GM19468 (cell line): Measurements from ENCODE around the gene CCDC134.

Experiments
- ATAC-seq: cut with Tn5 transposase; IDR thresholded peaks from one replicate; pipeline ENCODE4 v1.9.1; 2021; ENCODE audit warnings: mild to moderate bottlenecking, moderate library complexity, moderate number of reproducible peaks; ENCODE audit not compliant: unreplicated experiment; ENCODE audit errors: extremely low read depth

The CCDC134 gene

DNA sequence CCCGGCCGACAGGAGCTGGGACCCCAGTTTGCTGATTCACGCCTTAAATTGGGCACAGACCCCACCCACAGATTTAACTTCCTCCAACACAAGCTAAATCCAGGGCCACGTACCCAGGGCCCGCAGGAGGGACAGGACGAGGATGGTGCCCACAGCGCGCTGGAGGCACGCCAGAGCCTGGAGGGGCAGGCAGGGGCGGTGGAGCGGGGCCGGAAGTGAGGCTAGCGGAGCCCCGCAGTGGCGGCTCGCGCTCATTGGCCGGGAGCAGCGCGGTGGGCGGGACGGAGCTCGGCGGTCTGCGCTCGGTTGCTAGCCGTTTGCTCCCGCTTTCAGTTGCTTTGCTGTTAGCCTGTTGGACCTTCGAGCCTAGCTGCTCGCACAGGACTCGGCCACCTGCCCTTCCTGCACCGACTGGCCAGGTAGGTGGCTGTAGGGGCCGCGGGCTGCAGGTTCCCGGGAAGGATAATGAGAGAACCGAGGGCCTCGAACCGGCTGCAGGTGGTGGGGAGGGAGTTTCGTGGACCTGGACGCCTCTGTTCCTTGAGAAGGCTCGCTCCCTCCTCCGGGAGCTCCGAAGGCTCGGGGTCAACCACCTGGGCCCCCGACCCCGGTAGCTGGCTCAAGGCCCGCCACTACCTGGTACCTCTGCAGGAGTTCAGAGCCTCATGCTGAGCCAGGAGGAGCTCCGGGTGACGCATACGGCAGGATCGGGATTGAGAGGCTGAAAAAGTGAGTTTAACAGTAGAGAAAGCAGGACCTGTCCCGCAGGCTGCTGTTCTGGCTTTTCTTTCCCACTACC, at the start of gene CCDC134:
Gene CCDC134 (plus strand): TSS at position 332 of the 799 bp plus-strand sequence. CDS start 8,212 bp downstream, outside the sequence.
- peak; percentile 76 for ATAC-seq

GRCh38 chr22:41752011-41752970, 48.2 kb upstream of the CCDC134 start:
- no peak for ATAC-seq

DNA sequence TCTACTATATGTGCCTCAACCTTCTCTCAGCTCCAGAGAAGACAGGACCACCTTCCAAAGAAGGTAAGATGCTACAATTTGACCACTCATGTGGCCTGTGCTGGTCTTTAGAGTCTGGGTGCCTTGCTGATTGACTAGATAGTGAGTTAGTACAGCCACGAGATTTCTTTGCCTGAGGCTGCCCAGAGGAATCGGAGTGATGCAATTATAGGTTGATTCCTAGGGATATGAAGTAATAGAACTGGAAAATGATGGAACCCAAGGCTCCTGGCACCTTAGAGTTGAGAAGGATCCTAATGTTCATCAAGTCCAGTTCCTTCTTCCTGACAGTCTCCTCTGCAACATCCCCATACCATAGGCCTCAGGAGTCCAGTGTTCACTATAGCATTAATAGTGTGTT, 46.5 kb upstream of the CCDC134 start:
- ATAC-seq: no peak

- ATAC-seq: no peak
Observed at GRCh38 chr22:41757502-41757901, 43.0 kb upstream of the CCDC134 start.

DNA sequence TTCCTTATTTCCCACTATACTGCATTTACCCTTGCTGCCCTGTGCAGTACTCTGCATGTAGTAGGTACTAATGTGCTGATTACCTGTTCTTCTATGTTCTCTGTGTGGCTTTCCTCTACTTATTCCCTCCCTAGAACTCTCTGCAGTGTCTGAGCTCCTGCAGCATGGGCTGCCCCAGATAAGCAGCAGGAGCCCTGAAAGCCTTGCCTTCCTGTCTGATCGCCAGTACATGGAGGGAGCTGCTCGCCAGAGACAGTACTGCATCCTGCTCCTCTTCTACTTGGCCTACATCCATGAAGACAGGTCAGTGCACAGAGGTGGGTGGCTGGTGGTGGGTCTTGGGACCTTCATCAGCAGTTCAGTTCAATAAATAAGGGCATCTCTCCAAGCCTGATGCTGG, 42.2 kb upstream of the CCDC134 start:
- no peak for ATAC-seq

- ATAC-seq: no peak
Observed at GRCh38 chr22:41762980-41763779, 37.3 kb upstream of the CCDC134 start.

DNA sequence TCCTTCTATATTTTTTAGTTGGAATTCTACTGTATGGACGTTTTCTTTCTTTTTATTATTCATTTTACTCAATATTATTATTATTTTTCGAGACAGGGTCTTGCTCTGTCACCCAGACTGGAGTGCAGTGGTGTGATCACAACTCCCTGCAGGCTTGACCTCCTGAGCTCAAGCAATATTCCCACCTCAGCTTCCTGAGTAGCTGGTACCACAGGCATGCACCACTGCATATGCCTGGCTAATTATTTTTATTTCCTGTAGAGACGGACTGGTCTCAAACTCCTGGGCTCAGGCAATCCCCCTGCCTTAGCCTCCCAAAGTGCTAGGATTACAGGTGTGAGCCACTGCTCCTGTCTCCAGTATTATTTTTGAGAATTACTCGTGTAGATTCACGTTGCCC, 34.0 kb upstream of the CCDC134 start:
- no peak for ATAC-seq

- ATAC-seq: no peak
Observed at GRCh38 chr22:41768430-41768829, 32.0 kb upstream of the CCDC134 start.

DNA sequence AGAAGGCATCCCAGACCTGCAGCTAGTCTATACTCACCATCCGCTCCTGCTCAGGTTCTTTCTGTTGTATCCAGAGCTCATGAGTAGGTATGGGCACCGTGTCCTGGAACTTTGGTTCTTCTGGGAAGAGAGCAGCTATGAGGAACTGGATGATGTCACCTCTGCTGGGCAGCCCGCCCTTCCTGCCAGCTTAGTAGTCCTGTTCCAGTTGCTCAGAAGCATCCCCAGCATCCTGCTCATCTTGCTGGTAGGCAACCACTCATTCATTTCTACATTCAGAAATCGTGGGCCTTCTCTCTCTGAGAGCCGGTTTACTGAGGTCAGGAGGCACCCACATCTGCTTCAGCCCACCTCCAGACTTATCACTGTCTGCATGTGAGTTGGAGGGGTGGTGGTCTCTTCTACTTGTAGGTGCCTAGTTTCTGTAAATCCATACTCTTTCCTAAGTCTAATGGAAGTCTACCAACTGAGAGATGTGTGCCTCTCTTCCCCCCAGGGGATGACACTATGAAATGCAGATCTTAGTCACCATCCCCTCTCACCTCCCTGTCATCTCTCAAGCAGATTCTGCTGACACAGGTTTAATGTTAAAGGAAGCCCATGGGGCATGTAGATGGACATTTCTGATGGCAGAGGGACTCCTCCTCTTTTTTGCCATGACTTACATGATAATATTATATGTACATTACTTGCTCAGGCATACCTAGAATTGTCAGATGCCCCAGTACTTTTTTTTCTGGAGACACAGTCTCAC, 29.6 kb upstream of the CCDC134 start:
- no peak for ATAC-seq

DNA sequence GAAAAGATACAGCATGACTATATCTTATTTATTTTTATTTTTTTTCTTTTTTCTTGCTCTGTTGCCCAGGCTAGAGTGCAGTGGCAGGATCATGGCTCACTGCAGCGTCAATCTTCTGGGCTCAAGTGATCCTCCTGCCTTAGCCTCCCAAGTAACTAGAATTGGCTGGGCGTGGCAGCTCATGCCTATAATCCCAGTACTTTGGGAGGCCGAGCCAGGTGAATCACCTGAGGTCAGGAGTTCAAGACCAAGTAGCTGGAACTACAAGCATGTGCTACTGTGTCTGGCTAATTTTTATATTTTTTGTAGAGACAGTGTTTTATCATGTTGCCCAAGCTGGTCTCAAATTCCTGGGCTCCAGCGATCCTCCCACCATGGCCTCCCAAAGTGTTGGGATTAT, 28.3 kb upstream of the CCDC134 start:
- ATAC-seq: no peak

DNA sequence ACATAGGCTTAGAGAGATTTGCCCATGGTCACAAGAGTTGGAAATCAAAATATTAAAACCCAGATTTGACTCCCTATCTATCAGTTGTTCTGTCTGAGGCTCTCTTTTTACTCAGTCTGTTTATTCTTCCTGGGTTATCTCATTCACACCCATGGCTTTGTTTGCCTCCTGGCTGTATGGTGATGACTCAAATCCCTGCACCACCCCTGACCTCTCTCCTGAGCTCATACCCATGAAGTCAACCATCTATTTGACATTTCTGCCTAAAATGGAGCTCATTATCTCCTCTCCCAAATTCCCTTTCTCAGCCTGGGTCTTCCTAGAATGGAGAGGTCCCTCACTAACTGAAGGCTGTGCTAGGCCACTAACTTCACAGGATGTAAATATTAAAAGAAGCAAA, 27.8 kb upstream of the CCDC134 start:
- ATAC-seq: no peak

DNA sequence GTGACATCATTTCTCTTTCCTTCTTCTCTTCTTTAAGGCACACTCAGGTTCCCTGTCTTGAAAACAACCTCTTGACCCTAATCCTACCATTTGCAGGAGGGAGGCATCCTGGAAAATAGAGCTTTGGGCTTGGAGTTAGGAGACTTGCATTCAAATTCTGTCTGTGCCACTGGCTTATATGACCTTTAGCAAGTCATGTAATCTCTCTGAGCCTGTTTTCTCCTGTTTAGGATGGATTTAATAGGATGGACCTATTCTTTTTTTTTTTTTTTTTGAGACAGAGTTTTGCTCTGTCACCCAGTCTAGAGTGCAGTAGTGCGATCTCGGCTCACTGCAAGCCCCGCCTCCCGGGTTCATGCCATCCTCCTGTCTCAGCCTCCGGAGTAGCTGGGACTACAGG, 25.1 kb upstream of the CCDC134 start:
- ATAC-seq: no peak

DNA sequence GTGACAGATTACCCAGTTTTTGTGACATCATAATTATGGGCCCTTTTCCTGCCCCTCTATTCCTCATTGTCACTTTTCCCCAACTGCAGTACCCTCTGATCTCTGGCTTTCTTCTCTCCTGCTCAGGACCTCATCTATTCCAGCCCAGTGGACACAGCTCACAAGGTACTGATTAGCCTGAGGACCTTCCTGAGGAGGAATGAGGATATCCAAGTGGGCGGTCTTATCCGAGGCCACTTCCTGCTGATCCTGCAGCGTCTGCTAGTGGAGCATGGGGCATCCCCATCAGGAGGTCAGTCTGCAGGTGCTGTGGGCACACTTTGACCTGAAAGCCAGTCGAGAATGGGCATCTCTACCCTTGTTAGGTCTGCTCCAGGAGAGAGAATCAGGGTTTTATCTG, 24.5 kb upstream of the CCDC134 start:
- ATAC-seq: no peak

DNA sequence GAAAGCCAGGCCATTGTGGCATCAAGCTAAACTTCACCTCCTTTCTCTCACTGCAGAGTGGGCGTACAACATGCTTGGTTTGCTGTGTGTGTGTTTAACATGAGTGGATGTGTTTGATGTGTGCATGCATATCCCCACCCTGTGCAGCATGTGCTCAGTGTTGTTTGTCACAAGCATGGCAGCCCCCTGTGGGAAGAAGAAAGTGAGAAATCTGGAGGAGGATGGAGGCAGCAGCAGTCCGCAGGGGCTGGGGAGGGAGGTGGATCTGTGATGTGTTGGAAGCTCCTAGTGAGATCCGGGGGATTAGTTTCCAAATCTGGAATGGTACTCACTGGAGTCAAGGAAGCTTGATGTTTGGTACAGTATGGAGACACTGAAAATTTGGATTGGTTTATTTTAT, 24.1 kb upstream of the CCDC134 start:
- no peak for ATAC-seq

- no peak for ATAC-seq
Observed at GRCh38 chr22:41777749-41778425, 22.6 kb upstream of the CCDC134 start.

DNA sequence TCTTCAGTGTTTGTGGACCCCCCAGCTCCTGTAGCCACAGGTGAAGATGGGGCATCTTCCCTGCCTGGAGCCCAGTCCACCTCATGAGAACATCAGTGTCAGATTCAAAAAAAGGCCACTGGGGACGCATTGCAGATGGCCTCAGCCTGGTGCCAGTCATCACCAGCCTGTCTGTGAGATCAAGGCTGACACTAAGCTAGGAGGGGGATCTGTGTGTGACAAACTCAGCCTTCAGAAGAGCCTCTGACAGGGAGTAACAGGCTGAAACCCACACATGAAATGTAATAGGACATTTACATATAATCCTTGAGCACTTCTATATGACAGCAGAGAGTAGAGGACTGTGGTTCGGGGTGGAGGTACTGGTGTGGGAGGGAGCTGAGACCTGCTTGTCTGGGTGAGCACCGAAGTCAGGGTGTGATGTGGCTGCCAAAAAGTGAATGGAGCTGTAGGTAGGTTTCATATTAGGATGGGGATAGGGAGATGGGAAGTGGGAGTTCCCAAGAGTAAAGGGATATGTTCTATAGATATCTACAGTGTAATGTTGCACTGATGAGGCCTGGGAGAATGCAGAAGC, 20.5 kb upstream of the CCDC134 start:
- no peak for ATAC-seq

DNA sequence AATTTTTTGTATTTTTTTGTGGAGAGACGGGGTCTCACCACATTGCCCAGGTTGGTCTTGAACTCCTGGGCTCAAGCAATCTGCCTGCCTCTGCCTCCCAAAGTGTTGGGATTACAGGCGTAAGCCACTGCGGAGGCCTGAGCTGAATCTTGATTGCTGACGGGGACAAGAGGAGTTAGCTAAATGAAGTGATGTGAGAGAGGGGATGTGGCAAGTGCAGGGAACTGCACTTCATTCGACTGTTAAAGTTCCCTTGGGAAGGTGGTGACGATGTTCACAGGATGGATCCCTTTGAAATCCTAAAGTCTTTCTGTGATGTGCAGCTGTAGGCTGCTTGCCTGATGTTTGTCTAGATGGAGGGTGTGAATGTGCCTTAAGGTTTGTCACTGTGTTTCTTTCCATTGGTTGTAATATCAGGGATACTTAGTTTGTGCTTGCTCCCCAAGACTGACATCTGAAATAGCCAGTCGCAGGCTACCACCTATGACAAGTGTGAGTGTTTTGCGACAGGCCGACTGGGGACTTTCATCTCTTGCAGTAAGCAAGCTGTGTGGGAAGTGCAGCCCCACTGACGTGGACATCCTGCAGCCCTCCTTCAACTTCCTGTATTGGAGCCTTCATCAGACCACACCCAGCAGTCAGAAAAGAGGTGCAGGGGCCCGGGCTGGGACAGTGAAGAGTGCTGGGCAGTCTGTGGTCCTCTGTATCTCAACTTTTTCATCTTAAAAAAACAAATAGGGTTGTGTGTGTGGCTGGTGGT, 19.6 kb upstream of the CCDC134 start:
- no peak for ATAC-seq

DNA sequence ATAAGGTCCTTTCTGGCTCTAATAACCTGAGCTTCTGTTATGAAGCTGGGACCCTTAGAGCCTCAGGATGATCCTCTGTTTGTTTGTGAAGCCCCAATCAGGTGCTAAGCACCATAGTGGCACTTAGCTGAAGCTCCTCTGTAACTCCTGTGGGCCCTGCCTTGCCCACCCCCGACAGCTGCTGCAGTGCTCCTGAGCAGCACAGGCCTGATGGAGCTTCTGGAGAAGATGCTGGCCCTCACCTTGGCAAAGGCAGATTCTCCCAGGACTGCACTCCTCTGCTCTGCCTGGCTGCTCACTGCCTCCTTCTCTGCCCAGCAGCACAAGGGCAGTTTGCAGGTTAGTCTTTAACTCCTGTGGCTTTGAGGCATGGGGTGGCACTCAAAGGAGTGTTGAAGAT, 19.0 kb upstream of the CCDC134 start:
- no peak for ATAC-seq
